Mucosa of stomach (tissue), 1 donor: ENCODE data around the gene CHIT1.

Source experiments
- H3K27me3 ChIP-seq: one replicate; pipeline ENCODE4 v1.7.0; 2013; ENCODE audit warnings: mild to moderate bottlenecking, low read length; ENCODE audit not compliant: control insufficient read depth, insufficient read depth
- H3K36me3 ChIP-seq: one replicate; pipeline ENCODE4 v1.7.0; 2013; ENCODE audit warnings: low read length; ENCODE audit not compliant: control insufficient read depth, insufficient read depth
- H3K4me1 ChIP-seq: one replicate; pipeline ENCODE4 v1.7.0; 2013; ENCODE audit warnings: mild to moderate bottlenecking, low read length; ENCODE audit not compliant: control insufficient read depth, insufficient read depth
- H3K4me3 ChIP-seq: one replicate; pipeline ENCODE4 v1.7.0; 2013; ENCODE audit warnings: low read length
- H3K9ac ChIP-seq: one replicate; pipeline ENCODE4 v1.7.0; 2013; ENCODE audit warnings: mild to moderate bottlenecking, low read length, moderate library complexity
- H3K9me3 ChIP-seq: one replicate; pipeline ENCODE4 v1.7.0; 2013; ENCODE audit warnings: mild to moderate bottlenecking, low read length, moderate library complexity; ENCODE audit not compliant: control insufficient read depth
- donor health status: Pancreatic carcinoma.

CHIT1 gene

GRCh38 chr1:203174324-203174985 lies 55.0 kb downstream of the CHIT1 start:
- peaks cover 3% of the 10 kb centered on the region for H3K4me1 ChIP-seq
- no peak overlapping the region for H3K4me3 ChIP-seq
- H3K9me3 ChIP-seq, result no peaks in the 10 kb centered on the region
- H3K27me3 ChIP-seq, result peaks cover 4% of the 10 kb centered on the region
- H3K36me3 ChIP-seq, result no peaks in the 10 kb centered on the region
- H3K9ac ChIP-seq, result no peak overlapping the region

- H3K9me3 ChIP-seq, result no peaks in the 10 kb centered on the region
- H3K27me3 ChIP-seq, result peaks cover 4% of the 10 kb centered on the region
- no peaks in the 10 kb centered on the region for H3K36me3 ChIP-seq
- no peak overlapping the region for H3K9ac ChIP-seq
- peaks cover 3% of the 10 kb centered on the region for H3K4me1 ChIP-seq
- no peak overlapping the region for H3K4me3 ChIP-seq
These were observed 55.9 kb downstream of the CHIT1 start for GRCh38 chr1:203173566-203173965.

- H3K4me1 ChIP-seq, result peaks cover 3% of the 10 kb centered on the region
- no peaks in the 10 kb centered on the region for H3K36me3 ChIP-seq
- H3K27me3 ChIP-seq, result peaks cover 4% of the 10 kb centered on the region
- no peak overlapping the region for H3K9ac ChIP-seq
- no peak overlapping the region for H3K4me3 ChIP-seq
- no peaks in the 10 kb centered on the region for H3K9me3 ChIP-seq
These were observed 56.4 kb downstream of the CHIT1 start for GRCh38 chr1:203173011-203173555.

GRCh38 chr1:203172184-203173010 lies 57.1 kb downstream of the CHIT1 start:
- Histone ChIP-seq H3K27me3 (peaks cover 2% of the 10 kb centered on the region), H3K4me1 (peaks cover 3% of the 10 kb centered on the region), H3K36me3 (no peaks in the 10 kb centered on the region), H3K9me3 (no peaks in the 10 kb centered on the region), H3K4me3 (no peak overlapping the region), H3K9ac (no peak overlapping the region)

GRCh38 chr1:203171341-203172183 lies 57.9 kb downstream of the CHIT1 start:
- peaks cover 6% of the 10 kb centered on the region for H3K4me1 ChIP-seq
- no peaks in the 10 kb centered on the region for H3K36me3 ChIP-seq
- H3K27me3 ChIP-seq, result peaks cover 3% of the 10 kb centered on the region
- no peak overlapping the region for H3K4me3 ChIP-seq
- H3K9ac ChIP-seq, result no peak overlapping the region
- no peaks in the 10 kb centered on the region for H3K9me3 ChIP-seq

- H3K9me3 ChIP-seq, result no peaks in the 10 kb centered on the region
- peaks cover 7% of the 10 kb centered on the region for H3K4me1 ChIP-seq
- H3K4me3 ChIP-seq, result no peak overlapping the region
- H3K9ac ChIP-seq, result no peak overlapping the region
- no peaks in the 10 kb centered on the region for H3K36me3 ChIP-seq
- H3K27me3 ChIP-seq, result peaks cover 4% of the 10 kb centered on the region
These were observed 58.7 kb downstream of the CHIT1 start for GRCh38 chr1:203170625-203171330.

GRCh38 chr1:203169770-203170520 lies 59.5 kb downstream of the CHIT1 start:
- H3K27me3 ChIP-seq, result peaks cover 4% of the 10 kb centered on the region
- H3K4me1 ChIP-seq, result peaks cover 7% of the 10 kb centered on the region
- no peak overlapping the region for H3K4me3 ChIP-seq
- no peaks in the 10 kb centered on the region for H3K9me3 ChIP-seq
- no peaks in the 10 kb centered on the region for H3K36me3 ChIP-seq
- H3K9ac ChIP-seq, result no peak overlapping the region

- Histone ChIP-seq H3K36me3 (no peaks in the 10 kb centered on the region), H3K4me1 (peaks cover 7% of the 10 kb centered on the region), H3K9ac (no peak overlapping the region), H3K9me3 (no peaks in the 10 kb centered on the region), H3K27me3 (peaks cover 4% of the 10 kb centered on the region), H3K4me3 (no peak overlapping the region)
These were observed 60.5 kb downstream of the CHIT1 start for GRCh38 chr1:203168991-203169390.

GRCh38 chr1:203168256-203168786 lies 61.2 kb downstream of the CHIT1 start:
- H3K9me3 ChIP-seq, result no peaks in the 10 kb centered on the region
- H3K36me3 ChIP-seq, result no peaks in the 10 kb centered on the region
- H3K27me3 ChIP-seq, result peaks cover 4% of the 10 kb centered on the region
- peaks cover 7% of the 10 kb centered on the region for H3K4me1 ChIP-seq
- H3K9ac ChIP-seq, result no peak overlapping the region
- no peak overlapping the region for H3K4me3 ChIP-seq

GRCh38 chr1:203167913-203168200 lies 61.6 kb downstream of the CHIT1 start:
- Histone ChIP-seq H3K36me3 (no peaks in the 10 kb centered on the region), H3K4me3 (no peak overlapping the region), H3K4me1 (peaks cover 7% of the 10 kb centered on the region), H3K9me3 (no peaks in the 10 kb centered on the region), H3K27me3 (peaks cover 4% of the 10 kb centered on the region), H3K9ac (no peak overlapping the region)
